HG03521 (cell line): Measurements from ENCODE around the gene KCNG4.
"Not testable (repeated sequence)": the region's sequence is repeated elsewhere in the genome, so short reads cannot be mapped to it uniquely, and the experiment has no call there.

Source experiments
- ATAC-seq: cut with Tn5 transposase; IDR thresholded peaks from one replicate; pipeline ENCODE4 v1.9.1; 2021; ENCODE audit warnings: mild to moderate bottlenecking, moderate library complexity; ENCODE audit not compliant: unreplicated experiment

KCNG4 gene

DNA sequence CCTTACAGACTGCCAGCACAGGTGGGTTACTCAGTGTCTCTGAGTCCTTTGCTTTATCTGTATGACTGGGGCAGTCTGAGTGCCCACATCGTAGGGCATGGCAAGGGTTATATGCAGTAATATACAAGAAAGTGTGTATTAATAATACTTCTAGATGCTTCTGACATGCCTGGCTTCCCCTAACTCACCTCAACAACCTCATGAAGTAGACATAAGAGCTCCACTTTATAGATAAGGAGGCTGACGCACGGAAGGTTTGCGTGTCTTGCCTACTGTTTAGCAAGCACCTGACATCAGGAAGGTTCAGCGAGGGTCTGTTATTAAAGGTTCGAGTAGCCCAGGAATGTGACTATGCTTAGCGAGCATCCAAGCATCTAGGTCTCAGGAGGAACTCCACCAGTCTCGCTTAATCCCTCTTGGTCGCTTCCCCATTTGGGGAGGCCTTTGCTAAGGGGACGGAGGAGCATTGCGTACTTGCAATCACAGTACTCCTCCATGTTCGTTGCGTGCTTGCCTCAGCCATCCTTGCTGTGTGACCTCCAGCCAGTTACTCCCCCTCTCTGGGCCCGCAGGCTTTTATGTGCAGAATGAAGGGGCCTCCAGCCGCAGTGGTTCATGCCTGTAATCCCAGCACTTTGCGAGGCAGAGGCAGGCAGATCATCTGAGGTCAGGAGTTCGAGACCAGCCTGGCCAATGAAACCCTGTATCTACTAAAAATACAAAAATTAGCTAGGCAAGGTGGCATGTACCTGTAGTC lies 1.6 kb downstream of the KCNG4 start:
- ATAC-seq, result no peak

GRCh38 chr16:84236671-84237070 lies 3.1 kb downstream of the KCNG4 start:
- no peak for ATAC-seq

DNA sequence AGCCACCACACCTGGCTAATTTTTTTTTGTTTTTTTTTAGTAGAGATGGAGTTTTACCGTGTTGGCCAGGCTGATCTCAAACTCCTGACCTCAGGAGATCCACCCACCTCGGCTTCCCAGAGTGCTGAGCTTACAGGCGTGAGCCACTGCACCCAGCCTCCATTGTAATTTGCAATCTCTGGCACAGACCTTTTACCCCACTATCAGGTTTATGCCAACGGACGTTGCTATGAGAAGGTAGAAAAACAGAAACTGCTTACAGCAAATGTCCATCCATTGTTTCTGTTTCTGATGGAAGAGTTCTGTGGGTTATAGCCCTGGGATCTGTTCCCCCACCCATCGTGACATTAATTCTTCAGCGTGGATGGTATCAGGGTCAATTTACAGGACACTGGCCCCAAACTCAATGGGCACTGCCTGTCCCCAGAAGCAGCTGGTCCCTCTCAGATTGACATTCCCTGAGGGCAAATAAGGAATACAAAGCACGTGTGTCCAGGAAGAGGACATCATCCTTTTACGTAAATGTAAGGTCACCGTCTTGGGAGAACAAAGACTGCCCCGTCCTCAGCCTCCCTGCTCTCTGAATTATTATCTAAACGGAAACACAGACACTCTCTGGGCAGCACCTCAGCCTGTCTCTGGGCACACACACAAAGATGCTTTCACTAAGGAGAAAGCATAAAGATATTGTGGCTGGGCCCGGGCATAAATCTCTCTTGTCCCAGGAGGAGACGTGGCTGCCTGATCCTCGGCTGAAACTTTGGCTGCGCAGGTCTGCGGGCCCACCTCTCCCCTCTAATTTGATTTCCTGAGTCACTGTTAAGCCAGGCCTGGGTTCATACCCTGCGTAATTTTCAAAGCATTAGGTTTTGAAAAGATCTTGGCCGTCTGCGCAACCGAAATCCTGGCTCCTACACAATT lies 5.2 kb downstream of the KCNG4 start:
- ATAC-seq, result no peak

GRCh38 chr16:84233748-84234147 lies 6.1 kb downstream of the KCNG4 start:
- ATAC-seq, result no peak

DNA sequence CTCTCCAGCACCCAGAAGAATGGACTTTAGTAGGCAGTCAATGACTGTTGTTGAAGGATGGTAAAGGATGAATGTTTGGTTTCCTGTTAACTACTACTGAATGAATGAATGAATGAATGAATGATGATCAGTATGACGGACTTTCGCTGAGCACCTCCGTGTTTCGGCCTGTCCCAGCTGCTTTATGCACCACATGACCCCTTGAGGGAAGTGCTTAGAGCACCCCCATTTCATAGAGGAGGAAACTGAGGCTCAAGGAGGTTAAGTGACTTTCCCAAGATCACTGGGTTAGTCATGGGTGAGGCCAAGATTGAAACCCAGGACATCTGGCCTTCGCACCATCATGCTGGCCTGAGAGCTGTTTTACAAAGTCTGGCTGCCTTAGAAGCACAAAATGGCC lies 6.8 kb downstream of the KCNG4 start:
- no peak for ATAC-seq

GRCh38 chr16:84232060-84232459 lies 7.8 kb downstream of the KCNG4 start:
- ATAC-seq, result no peak

DNA sequence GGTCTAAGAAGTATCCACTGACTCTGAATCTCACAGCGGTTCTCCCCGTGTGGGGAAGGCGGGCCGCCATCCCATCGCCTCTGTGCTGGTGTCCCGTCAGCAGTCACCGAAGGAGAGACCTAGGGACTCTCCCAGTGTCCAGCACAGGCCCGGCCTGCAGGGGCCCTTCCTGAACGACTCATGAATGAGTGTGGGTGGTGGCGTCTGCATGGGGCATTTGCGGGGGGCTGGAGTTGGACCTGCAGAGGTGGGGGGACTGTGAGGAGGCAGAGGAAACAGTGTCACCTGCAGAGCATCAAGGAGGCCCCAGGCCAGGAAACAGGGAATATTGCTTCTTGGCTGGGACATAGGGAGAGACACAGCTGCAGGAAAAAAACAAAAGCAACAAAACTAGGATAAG lies 10.3 kb downstream of the KCNG4 start:
- ATAC-seq, result no peak

DNA sequence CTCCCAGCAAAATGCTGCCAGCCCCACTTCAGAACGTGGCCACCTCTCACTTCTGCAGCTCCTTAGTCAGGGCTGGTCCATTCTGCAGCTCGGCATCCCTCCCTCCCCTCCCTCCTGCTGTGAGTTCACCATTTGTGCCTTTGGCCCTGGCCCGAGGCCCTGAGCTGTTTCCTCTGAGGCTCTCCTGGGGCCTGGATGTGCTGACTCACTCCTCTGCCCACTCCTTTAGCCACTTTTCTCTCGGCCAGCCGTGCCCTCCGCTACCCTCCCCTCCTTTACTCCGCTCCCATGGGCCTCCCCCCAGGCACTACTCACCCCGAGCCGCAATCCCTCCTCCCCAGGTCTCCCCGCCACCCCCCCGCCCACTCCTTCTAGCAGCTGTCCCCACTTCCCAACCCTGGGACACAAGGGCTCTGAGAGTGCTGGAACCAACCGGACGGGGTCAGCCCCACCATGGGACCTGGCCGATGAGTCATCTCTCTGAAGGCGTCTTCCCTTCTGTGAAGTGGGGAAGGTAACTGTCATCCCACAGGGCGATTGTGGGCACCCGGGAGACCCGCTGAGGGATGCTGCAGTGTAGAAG lies 11.5 kb downstream of the KCNG4 start:
- no peak for ATAC-seq

- ATAC-seq, result no peak
Observed at GRCh38 chr16:84227548-84227947, 12.3 kb downstream of the KCNG4 start.

DNA sequence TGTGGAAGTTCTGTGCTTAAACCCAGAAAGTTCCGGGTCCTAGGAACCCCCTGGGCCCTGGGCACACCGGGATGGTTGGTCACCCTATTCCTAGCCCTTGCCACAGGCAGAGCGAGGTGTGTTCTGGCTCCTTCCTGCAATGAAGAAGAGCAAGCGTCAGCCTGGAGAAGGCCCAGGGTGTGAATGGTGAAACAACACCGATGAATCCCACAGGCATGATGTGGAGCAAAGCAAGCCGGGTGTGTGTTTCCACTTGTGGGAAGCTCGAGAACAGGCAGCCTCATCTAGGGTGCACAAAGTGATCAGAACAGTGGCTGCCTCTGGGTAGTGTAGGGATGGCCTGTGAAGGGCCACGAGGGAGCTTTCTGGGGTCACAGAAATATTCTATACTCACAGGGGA lies 13.8 kb downstream of the KCNG4 start:
- ATAC-seq, result no peak

- no peak for ATAC-seq
Observed at GRCh38 chr16:84225571-84225970, 14.2 kb downstream of the KCNG4 start.

GRCh38 chr16:84225126-84225525 lies 14.7 kb downstream of the KCNG4 start:
- ATAC-seq, result no peak

- ATAC-seq, result no peak
Observed at GRCh38 chr16:84224554-84224953, 15.3 kb downstream of the KCNG4 start.

DNA sequence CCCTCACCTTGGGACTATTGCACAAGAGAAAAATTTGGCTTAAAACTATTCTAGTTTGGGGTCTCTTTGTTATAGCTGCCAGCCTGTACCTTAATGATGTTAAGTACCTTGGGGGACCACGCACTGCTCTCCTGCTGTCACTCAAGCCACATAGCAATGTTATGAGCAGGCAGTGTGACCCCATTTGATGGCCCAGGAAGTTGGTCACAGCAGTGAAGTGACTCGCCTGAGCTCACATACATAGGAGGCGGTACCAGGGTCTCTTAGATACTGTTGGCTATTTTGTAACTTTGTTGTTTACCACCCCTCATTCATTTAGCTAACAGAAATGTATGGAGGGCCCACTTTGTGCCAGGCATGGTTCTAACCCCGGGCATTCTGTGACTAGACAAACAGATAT lies 16.4 kb downstream of the KCNG4 start:
- no peak for ATAC-seq

DNA sequence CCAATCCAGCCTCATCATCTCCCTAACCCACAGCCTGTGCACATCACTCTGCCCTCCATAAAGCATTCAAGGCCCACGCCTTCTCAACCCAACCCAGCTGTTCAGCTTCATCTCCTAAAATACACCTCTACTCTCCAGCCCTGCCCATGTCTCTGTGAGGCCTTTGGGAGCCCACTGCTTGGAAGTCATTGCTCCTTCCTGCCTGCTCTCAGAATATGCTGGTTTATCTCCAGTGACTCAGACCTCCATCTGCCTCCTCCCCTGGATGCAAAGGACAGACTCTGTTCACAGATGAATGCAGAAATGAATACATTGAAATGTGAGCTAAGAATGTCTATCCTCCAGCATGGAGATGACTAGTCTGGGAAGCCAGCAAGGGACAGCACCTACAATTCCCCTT lies 19.0 kb downstream of the KCNG4 start:
- no peak for ATAC-seq

DNA sequence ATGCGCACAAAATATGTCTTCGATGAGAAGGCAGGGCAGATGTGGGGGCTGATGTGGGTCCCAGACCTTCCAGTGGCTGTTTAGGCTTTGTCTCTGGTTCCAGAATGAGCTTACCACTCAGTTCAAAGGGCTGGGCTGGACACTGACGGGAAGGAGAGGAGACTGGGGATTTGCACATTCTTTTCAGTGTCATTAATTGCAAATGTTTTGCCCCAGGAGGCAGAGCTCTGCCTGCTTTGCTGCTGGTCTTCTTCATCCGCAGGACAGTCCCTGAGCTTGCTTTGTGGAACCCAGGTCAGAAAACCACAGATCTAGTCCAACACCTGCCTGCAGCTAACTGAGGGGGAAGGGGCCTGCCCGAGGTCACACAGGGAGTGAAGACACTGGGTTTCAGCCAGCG lies 20.9 kb downstream of the KCNG4 start:
- ATAC-seq, result no peak

GRCh38 chr16:84218176-84218823 lies 21.5 kb downstream of the KCNG4 start:
- ATAC-seq, result no peak

DNA sequence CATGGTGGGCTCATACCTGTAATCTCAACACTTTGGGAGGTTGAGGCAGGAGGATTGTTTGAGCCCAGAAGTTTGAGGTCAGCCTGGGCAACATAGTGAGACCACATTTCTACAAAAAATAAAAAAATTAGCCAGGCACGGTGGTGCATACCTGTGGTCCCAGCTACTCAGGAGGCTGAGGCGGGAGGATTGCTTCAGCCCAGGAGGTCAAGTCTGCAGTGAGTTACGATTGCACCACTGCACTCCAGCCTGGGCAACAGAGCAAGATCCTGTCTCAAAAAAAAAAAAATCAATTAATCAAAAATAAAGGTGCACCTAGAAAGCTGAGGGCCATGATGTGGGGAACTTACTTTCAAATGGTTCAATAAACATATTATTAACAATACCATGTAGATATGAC lies 23.7 kb downstream of the KCNG4 start:
- not testable (repeated sequence) for ATAC-seq

- no peak for ATAC-seq
Observed at GRCh38 chr16:84215531-84215930, 24.3 kb downstream of the KCNG4 start.

DNA sequence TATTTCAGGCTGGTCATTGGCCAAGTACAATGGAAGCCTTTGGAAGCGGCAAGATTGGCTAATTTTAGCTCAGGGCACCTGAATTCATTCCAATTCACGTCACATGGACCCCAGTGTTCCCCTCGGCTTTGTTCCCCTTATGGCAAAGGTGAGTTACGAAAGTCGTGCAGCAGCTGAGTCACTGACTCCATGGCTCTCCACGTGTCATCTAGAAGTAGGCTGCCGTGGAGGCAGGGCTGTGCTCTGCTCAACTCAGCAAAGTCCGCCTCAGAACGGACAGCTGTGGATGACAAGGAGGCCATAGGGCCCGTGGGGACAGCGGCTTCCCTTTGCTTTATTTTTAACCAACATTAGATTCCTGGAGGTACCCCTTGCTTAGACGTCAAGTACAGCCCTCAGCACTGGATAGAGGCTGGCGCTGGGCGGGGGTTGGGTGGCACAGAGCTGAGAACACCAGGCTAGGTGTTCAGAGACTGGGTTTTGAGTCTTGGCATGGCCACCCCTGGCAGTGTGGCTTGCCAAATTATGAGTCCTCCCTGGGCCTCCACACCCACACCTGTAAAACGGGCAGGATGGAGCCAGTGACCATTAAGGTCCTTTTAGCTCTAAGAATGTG lies 25.3 kb downstream of the KCNG4 start:
- no peak for ATAC-seq

DNA sequence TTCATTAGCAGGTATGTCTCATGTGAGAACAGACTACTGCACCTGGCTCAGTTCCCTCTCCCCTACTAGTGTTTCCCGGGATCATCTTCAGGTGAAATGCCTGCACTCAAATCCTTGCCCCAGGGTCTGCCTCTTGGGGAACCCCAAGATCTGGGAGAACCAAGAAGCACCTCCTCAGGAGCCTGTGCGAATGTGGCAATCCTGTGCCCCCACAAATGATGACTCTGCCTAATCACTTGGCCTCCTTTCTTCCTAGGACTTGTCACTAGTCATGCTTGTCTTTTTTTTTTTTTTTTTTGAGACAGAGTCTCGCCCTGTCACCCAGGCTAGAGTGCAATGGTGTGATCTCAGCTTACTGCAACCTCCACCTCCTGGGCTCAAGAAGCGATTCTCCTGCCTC lies 27.2 kb downstream of the KCNG4 start:
- no peak for ATAC-seq
